Endothelial cell of umbilical vein (primary cell): ENCODE results near the gene RAB3GAP2. TPM values are rescaled to one million over a fixed set of nuclear protein-coding genes. Genes with fewer than 3 reads are reported as not detected.
"Not testable (repeated sequence)": the region's sequence is repeated elsewhere in the genome, so short reads cannot be mapped to it uniquely, and the experiment has no call there.

ENCODE experiments used
- BruUV-seq: library from RNA; stranded (reverse); fragments of 400-500 nt; replicated peaks from 2 replicates; lab custom pipeline; 2021; lab: Mats Ljungman, UMichigan
- CTCF ChIA-PET: fragments of 300-600, 350-600 bp; sonication (Branson Sonifier 250); formaldehyde crosslinking; loops from one replicate; lab custom pipeline; 2021; ENCODE audit warnings: antibody characterized with exemption, inconsistent platforms; lab: Charles Lee
- POLR2A ChIA-PET: fragments of 300-600, 350-600 bp; sonication (Branson Sonifier 250); formaldehyde crosslinking; loops from one replicate; lab custom pipeline; 2021; ENCODE audit warnings: antibody characterized with exemption, inconsistent platforms; lab: Charles Lee
- DNase-seq: peaks from one replicate; pipeline ENCODE4 v3.0.0-alpha.2; 2011; ENCODE audit warnings: low read depth, low spot score
- FAIRE-seq: peaks from 2 replicates; lab custom pipeline; 2011; peaks lifted over from hg19 to GRCh38; lab: Jason Lieb, UNC
- H2AFZ ChIP-seq: 2 replicates; pipeline ENCODE4 v1.6.0; 2012; ENCODE audit warnings: low read depth, low read length, control low read depth, inconsistent platforms
- H3K27ac ChIP-seq: 2 replicates; pipeline ENCODE4 v1.5.1; 2011; ENCODE audit warnings: low read depth, mild to moderate bottlenecking, control low read depth, low read length, moderate library complexity; ENCODE audit not compliant: insufficient read depth
- H3K27me3 ChIP-seq, 2 experiments: 2 replicates each; pipeline versions ENCODE4 v1.6.0 to v1.6.1; 2011; ENCODE audit warnings: low read length in 2 of 2, mixed read lengths in 1 of 2; ENCODE audit not compliant: control insufficient read depth in 2 of 2, insufficient read depth in 2 of 2
- H3K36me3 ChIP-seq, 2 experiments: 2 replicates in 1 of 2; 3 replicates in 1 of 2; pipeline ENCODE4 v1.5.1; 2011; ENCODE audit warnings: low read length in 2 of 2, mild to moderate bottlenecking in 1 of 2, moderate library complexity in 1 of 2; ENCODE audit not compliant: control insufficient read depth in 2 of 2, insufficient read depth in 2 of 2; ENCODE audit errors: extremely low read depth in 1 of 2
- H3K4me1 ChIP-seq: 3 replicates; pipeline ENCODE4 v1.5.1; 2011; ENCODE audit warnings: mild to moderate bottlenecking, low read length; ENCODE audit not compliant: control insufficient read depth, insufficient read depth; ENCODE audit errors: extremely low read depth
- H3K4me2 ChIP-seq: 2 replicates; pipeline ENCODE4 v1.6.1; 2011; ENCODE audit warnings: low read length, control low read depth, mixed read lengths; ENCODE audit not compliant: insufficient read depth
- H3K4me3 ChIP-seq, 3 experiments: fragments of 200-600 bp in 1 of 3; sonication (generic), shearing (Covaris generic) in 1 of 3; replicated peaks in 1 of 3; 2 replicates each; pipeline ENCODE4 v1.5.1; 2011 to 2016; ENCODE audit warnings: control low read depth in 3 of 3, low read length in 3 of 3, mild to moderate bottlenecking in 2 of 3, inconsistent platforms in 1 of 3, low read depth in 1 of 3, moderate library complexity in 1 of 3; ENCODE audit not compliant: insufficient read depth in 1 of 3
- H3K79me2 ChIP-seq: 2 replicates; pipeline ENCODE4 v1.6.0; 2012; ENCODE audit warnings: low read length, inconsistent platforms; ENCODE audit not compliant: control insufficient read depth, insufficient read depth
- H3K9ac ChIP-seq: replicated peaks from 2 replicates; pipeline ENCODE3; 2011; ENCODE audit warnings: low read length, control low read depth; ENCODE audit not compliant: insufficient read depth; ENCODE audit errors: extremely low read depth
- H3K9me1 ChIP-seq: replicated peaks from 3 replicates; pipeline ENCODE4 v1.6.0; 2011; ENCODE audit warnings: mild to moderate bottlenecking, low read length; ENCODE audit not compliant: control insufficient read depth, insufficient read depth; ENCODE audit errors: extremely low read depth
- H3K9me3 ChIP-seq: replicated peaks from 2 replicates; pipeline ENCODE4 v1.5.1; 2012; ENCODE audit warnings: low read length, inconsistent platforms; ENCODE audit not compliant: control insufficient read depth, insufficient read depth
- H4K20me1 ChIP-seq: replicated peaks from 2 replicates; pipeline ENCODE3; 2011; ENCODE audit warnings: mild to moderate bottlenecking, low read length; ENCODE audit not compliant: control insufficient read depth, insufficient read depth; ENCODE audit errors: extremely low read depth
- POLR2A ChIP-seq: IDR thresholded peaks from 2 replicates; pipeline ENCODE4 v1.6.1; 2012; ENCODE audit warnings: low read depth, mild to moderate bottlenecking, control low read depth, low read length
- dilution Hi-C: fragments of 300-500 bp; cut with MboI; formaldehyde crosslinking; loops from one replicate; pipeline ENCODE4 v1.15.0; 2019; ENCODE audit warnings: low sequenced_read_pairs; ENCODE audit not compliant: extremely low pct_ligation_motif_present
- intact Hi-C: fragments of 100-400 bp; cut with micrococcal nuclease; formaldehyde crosslinking; loops from one replicate; pipeline ENCODE4 v1.10.0; 2022
- polyA plus RNA-seq, 4 experiments: library from polyadenylated mRNA; depleted of rRNA in 3 of 4; stranded (reverse) in 3 of 4; unstranded in 1 of 4; fragments of >200 nt; gene quantifications; 2 replicates each; pipeline versions ENCODE4 v1.2.1 to v1.2.3, GENCODE V29; 2011 to 2012; ENCODE audit warnings: missing spikeins in 1 of 4
- total RNA-seq: library from RNA; stranded (reverse); gene quantifications from 2 replicates; pipeline ENCODE4 v1.2.3, GENCODE V29; 2021

RAB3GAP2 gene
- total and polyA plus RNA-seq, 2 donors (not counting 3 experiments of a cell fraction or from before 2014, with no cell fraction given) = 11.1 to 37.4 TPM

- dilution Hi-C loops (no loop called here), intact Hi-C loops (no loop called here)
- Histone ChIP-seq H4K20me1 (no peaks in the 10 kb centered on the region), H3K27ac (no peak overlapping the region), H3K4me2 (no peak overlapping the region), H3K79me2 (no peaks in the 10 kb centered on the region), H3K4me1 (peaks cover 3% of the 10 kb centered on the region), H3K9me3 (no peaks in the 10 kb centered on the region), H2AFZ (no peak overlapping the region), H3K9me1 (no peaks in the 10 kb centered on the region), H3K36me3 (peaks cover 10 to 12% of the 10 kb centered on the region in 2 experiments), H3K27me3 (no peaks in the 10 kb centered on the region), H3K4me3 (no peak overlapping the region), H3K9ac (no peak overlapping the region)
- BruUV-seq = no TSS peak
- TF ChIP-seq POLR2A = no peak
- FAIRE-seq (no peak), DNase-seq (no peak)
- CTCF ChIA-PET = no interaction called here
- POLR2A ChIA-PET = no interaction called here
Observed at GRCh38 chr1:220159041-220159440, 113.2 kb downstream of the RAB3GAP2 start.

GRCh38 chr1:220158530-220158929 lies 113.7 kb downstream of the RAB3GAP2 start:
- POLR2A ChIA-PET = not testable (repeated sequence)
- H3K36me3 ChIP-seq = peaks cover 10 to 12% of the 10 kb centered on the region in 2 experiments
- CTCF ChIA-PET = interaction anchor here (0.7 to 1.2 kb wide), 2 partner anchors 31 to 168 kb away, joined by 3 to 4 read pairs; no protein-coding TSS in a partner anchor

More at GRCh38 chr1:220158530-220158929, 113.7 kb downstream of the RAB3GAP2 start:
- BruUV-seq, H3K9me1 ChIP-seq, H2AFZ ChIP-seq, H3K27ac ChIP-seq, intact Hi-C loops, H3K9me3 ChIP-seq, H4K20me1 ChIP-seq, H3K4me2 ChIP-seq, H3K27me3 ChIP-seq, dilution Hi-C loops, H3K4me3 ChIP-seq, H3K9ac ChIP-seq, FAIRE-seq, DNase-seq, H3K4me1 ChIP-seq, H3K79me2 ChIP-seq: not testable (repeated sequence)
